CD14-positive monocyte (primary cell): ENCODE data around the gene TTLL13. TPM values are rescaled to one million over a fixed set of nuclear protein-coding genes. Genes with fewer than 3 reads are reported as not detected.
"Not testable (repeated sequence)": the region's sequence is repeated elsewhere in the genome, so short reads cannot be mapped to it uniquely, and the experiment has no call there.

Source experiments
- DNase-seq, 3 donors: peaks; one replicate each; pipeline ENCODE4 v3.0.0-alpha.2; 2011 to 2022
- H2AFZ ChIP-seq: 2 replicates; pipeline ENCODE4 v1.6.0; 2012; ENCODE audit warnings: mild to moderate bottlenecking, low read depth, low read length, inconsistent platforms; ENCODE audit not compliant: insufficient read depth, poor library complexity, severe bottlenecking
- H3K27ac ChIP-seq, 2 donors: 1 replicate in 1 of 2; 2 replicates in 1 of 2; pipeline ENCODE4 v1.5.1; 2012 to 2013; ENCODE audit warnings: low read length in 2 of 2, control low read depth in 1 of 2, inconsistent platforms in 1 of 2, low read depth in 1 of 2, mild to moderate bottlenecking in 1 of 2
- H3K27me3 ChIP-seq, 2 donors: one replicate each; pipeline versions ENCODE4 v1.6.0 to v1.6.1; 2011 to 2013; ENCODE audit warnings: low read length in 2 of 2; ENCODE audit not compliant: control insufficient read depth in 2 of 2, insufficient read depth in 2 of 2
- H3K36me3 ChIP-seq, 2 donors: replicated peaks in 1 of 2; 1 replicate in 1 of 2; 2 replicates in 1 of 2; pipeline versions ENCODE4 v1.5.1 to v1.6.1; 2012 to 2013; ENCODE audit warnings: low read length in 2 of 2, control low read depth in 1 of 2, inconsistent platforms in 1 of 2, mild to moderate bottlenecking in 1 of 2; ENCODE audit not compliant: insufficient read depth in 2 of 2, control insufficient read depth in 1 of 2
- H3K4me1 ChIP-seq, 2 donors: 1 replicate in 1 of 2; 2 replicates in 1 of 2; pipeline versions ENCODE4 v1.5.1 to v1.6.1; 2012 to 2013; ENCODE audit warnings: low read length in 2 of 2, control low read depth in 1 of 2, inconsistent platforms in 1 of 2, mild to moderate bottlenecking in 1 of 2, moderate library complexity in 1 of 2; ENCODE audit not compliant: insufficient read depth in 2 of 2, control insufficient read depth in 1 of 2
- H3K4me2 ChIP-seq: replicated peaks from 2 replicates; pipeline ENCODE3; 2012; ENCODE audit warnings: low read length, moderate library complexity, mild to moderate bottlenecking; ENCODE audit not compliant: poor library complexity, severe bottlenecking; ENCODE audit errors: extremely low read depth
- H3K4me3 ChIP-seq, 3 experiments: fragments of 200-600 bp in 1 of 3; sonication (generic) in 1 of 3; replicated peaks in 1 of 3; 1 replicate in 2 of 3; 2 replicates in 1 of 3; pipeline ENCODE4 v1.5.1; 2011 to 2013; ENCODE audit warnings: low read length in 3 of 3, mild to moderate bottlenecking in 3 of 3, control low read depth in 2 of 3, low read depth in 2 of 3, inconsistent platforms in 1 of 3, moderate library complexity in 1 of 3
- H3K79me2 ChIP-seq: 2 replicates; pipeline ENCODE4 v1.6.0; 2012; ENCODE audit warnings: mild to moderate bottlenecking, control low read depth, inconsistent platforms, low read length, moderate library complexity; ENCODE audit not compliant: insufficient read depth
- H3K9ac ChIP-seq: 2 replicates; pipeline ENCODE4 v1.6.0; 2017; ENCODE audit warnings: low read length, mild to moderate bottlenecking; ENCODE audit not compliant: insufficient read depth, poor library complexity, severe bottlenecking
- H3K9me3 ChIP-seq, 2 donors: replicated peaks in 1 of 2; 1 replicate in 1 of 2; 2 replicates in 1 of 2; pipeline versions ENCODE4 v1.5.1 to v1.6.1; 2012 to 2013; ENCODE audit warnings: low read length in 2 of 2, control low read depth in 1 of 2; ENCODE audit not compliant: control insufficient read depth in 1 of 2, insufficient read depth in 1 of 2
- H4K20me1 ChIP-seq: 2 replicates; pipeline ENCODE4 v1.6.0; 2012; ENCODE audit warnings: mild to moderate bottlenecking, low read length, control low read depth, moderate library complexity; ENCODE audit not compliant: insufficient read depth
- H3K27ac Mint-ChIP-seq, 7 donors: one replicate each; pipeline ENCODE4 v1.8.0; 2020; ENCODE audit warnings: mild to moderate bottlenecking in 7 of 7, mixed read lengths in 7 of 7, moderate library complexity in 6 of 7, inconsistent platforms in 2 of 7
- H3K27me3 Mint-ChIP-seq, 3 donors: one replicate each; pipeline ENCODE4 v1.8.0; 2021 to 2022; ENCODE audit warnings: low read depth in 3 of 3, mild to moderate bottlenecking in 3 of 3, mixed read lengths in 3 of 3, moderate library complexity in 3 of 3, inconsistent platforms in 1 of 3
- H3K36me3 Mint-ChIP-seq, 2 donors: one replicate each; pipeline ENCODE4 v1.8.0; 2020; ENCODE audit warnings: mixed read lengths in 2 of 2, inconsistent platforms in 1 of 2, mild to moderate bottlenecking in 1 of 2
- H3K4me1 Mint-ChIP-seq: one replicate; pipeline ENCODE4 v1.8.0; 2020; ENCODE audit warnings: mild to moderate bottlenecking, mixed read lengths
- H3K4me3 Mint-ChIP-seq, 2 donors: one replicate each; pipeline ENCODE4 v1.8.0; 2020; ENCODE audit warnings: mild to moderate bottlenecking in 2 of 2, mixed read lengths in 2 of 2, moderate library complexity in 1 of 2
- H3K9me3 Mint-ChIP-seq, 7 donors: one replicate each; pipeline ENCODE4 v1.8.0; 2020 to 2022; ENCODE audit warnings: mixed read lengths in 7 of 7, mild to moderate bottlenecking in 6 of 7, moderate library complexity in 6 of 7, inconsistent platforms in 2 of 7
- WGBS: methylation state at CpG from one replicate; pipeline ENCODE4 v1.1.5; 2013; ENCODE audit warnings: missing lambda C conversion rate; ENCODE audit not compliant: insufficient coverage; 5-methylcytosine and 5-hydroxymethylcytosine counted together
- intact Hi-C, 2 donors: fragments of 100-400 bp; cut with micrococcal nuclease; formaldehyde crosslinking; loops; one replicate each; pipeline versions ENCODE4 v1.15.0 to v1.15.1; 2023
- polyA plus RNA-seq, 3 donors: library from polyadenylated mRNA; depleted of rRNA in 1 of 3; unstranded in 2 of 3; stranded (reverse) in 1 of 3; fragments of 300-500 nt in 2 of 3; fragments of >200 nt in 1 of 3; fragmentation: Illumina TruSeq in 2 of 3; gene quantifications; 1 replicate in 2 of 3; 2 replicates in 1 of 3; pipeline ENCODE4 v1.2.3, GENCODE V29; 2012 to 2021
- TF ChIP-seq, protein P1 (sequence below): fragments of 200-600 bp; IDR thresholded peaks from one replicate; pipeline ENCODE4 v1.8.0; 2022; ENCODE audit warnings: antibody characterized with exemption, mild to moderate bottlenecking

The TTLL13 gene
- polyA plus RNA-seq, 3 donors: 0.08 to 0.13 TPM; not detected in 1

DNA sequence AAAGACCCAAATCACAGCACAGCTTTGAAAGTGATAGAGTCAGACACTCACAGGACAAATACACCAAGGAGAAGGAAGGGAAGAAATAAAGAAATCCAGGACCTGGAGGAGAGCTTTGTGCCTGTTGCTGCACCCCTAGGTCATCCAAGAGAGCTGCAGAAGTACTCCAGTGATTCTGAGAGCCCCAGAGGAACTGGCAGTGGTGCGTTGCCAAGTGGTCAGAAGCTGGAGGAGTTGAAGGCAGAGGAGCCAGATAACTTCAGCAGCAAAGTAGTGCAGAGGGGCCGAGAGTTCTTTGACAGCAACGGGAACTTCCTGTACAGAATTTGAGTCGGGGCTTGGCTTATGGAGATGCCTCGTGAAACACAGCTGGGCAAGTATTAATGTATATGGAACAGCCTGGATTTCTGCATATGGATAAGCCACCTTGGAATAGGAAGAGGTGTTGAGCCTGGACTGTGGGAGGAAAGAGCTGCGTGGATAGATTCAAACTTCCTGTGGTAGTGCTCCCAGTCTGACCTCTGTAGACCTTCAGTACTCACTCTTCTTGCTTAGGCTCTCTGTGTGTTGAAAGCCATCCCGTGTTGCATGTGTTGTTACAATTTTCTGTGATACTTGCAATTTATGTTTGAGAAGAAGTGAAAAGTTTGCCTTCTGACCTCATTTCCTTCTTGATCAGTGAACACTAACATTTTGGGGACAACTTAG lies 22.3 kb downstream of the TTLL13 start:
- H3K36me3 ChIP-seq: peaks cover 34 to 69% of the 10 kb centered on the region in 2 donors
- peaks cover 58% of the 10 kb centered on the region for H3K79me2 ChIP-seq
- H3K9me3 Mint-ChIP-seq: peaks cover 0 to 4% (median 0%) of the 10 kb centered on the region in 7 donors
- peaks cover 14 to 19% of the 10 kb centered on the region in 2 donors for H3K4me1 ChIP-seq
- no peaks in the 10 kb centered on the region for H3K27me3 ChIP-seq
- H3K9ac ChIP-seq: no peak overlapping the region
- DNase-seq: no peak
- H3K4me3 Mint-ChIP-seq: no peak overlapping the region
- H3K27ac Mint-ChIP-seq: peak overlapping the region in 3 of 7 donors; percentile 28 to 40 (median 34)
- H2AFZ ChIP-seq: no peak overlapping the region
- no peak overlapping the region for H3K4me3 ChIP-seq
- H3K9me3 ChIP-seq: no peaks in the 10 kb centered on the region
- peaks cover 26% of the 10 kb centered on the region for H3K4me1 Mint-ChIP-seq
- intact Hi-C loops: no loop called here
- no peak overlapping the region for H3K27ac ChIP-seq
- H4K20me1 ChIP-seq: peaks cover 36% of the 10 kb centered on the region
- 90% methylated on average over 6 of the region's 7 CpGs for WGBS
- no peak overlapping the region for H3K4me2 ChIP-seq
- peaks cover 0 to 2% (median 1%) of the 10 kb centered on the region in 3 donors for H3K27me3 Mint-ChIP-seq
- peaks cover 59 to 63% of the 10 kb centered on the region in 2 donors for H3K36me3 Mint-ChIP-seq
- TF ChIP-seq, protein P1, sequence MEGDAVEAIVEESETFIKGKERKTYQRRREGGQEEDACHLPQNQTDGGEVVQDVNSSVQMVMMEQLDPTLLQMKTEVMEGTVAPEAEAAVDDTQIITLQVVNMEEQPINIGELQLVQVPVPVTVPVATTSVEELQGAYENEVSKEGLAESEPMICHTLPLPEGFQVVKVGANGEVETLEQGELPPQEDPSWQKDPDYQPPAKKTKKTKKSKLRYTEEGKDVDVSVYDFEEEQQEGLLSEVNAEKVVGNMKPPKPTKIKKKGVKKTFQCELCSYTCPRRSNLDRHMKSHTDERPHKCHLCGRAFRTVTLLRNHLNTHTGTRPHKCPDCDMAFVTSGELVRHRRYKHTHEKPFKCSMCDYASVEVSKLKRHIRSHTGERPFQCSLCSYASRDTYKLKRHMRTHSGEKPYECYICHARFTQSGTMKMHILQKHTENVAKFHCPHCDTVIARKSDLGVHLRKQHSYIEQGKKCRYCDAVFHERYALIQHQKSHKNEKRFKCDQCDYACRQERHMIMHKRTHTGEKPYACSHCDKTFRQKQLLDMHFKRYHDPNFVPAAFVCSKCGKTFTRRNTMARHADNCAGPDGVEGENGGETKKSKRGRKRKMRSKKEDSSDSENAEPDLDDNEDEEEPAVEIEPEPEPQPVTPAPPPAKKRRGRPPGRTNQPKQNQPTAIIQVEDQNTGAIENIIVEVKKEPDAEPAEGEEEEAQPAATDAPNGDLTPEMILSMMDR: no peak

DNA sequence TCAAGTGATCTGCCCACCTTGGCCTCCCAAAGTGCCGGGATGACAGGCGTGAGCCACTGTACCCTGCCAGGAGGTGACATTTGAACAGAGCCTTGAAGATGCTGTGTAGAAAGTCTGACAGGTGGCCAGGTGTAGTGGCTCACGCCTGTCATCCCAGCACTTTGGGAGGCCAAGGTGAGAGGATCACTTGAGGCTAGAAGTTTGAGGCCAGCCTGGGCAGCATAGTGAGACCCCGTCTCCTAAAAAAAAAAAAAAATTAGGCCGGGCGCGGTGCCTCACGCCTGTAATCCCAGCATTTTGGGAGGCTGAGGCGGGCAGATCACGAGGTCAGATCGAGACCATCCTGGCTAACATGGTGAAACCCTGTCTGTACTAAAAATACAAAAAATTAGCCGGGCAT lies 29.1 kb downstream of the TTLL13 start:
- H3K9me3 Mint-ChIP-seq, intact Hi-C loops, H3K79me2 ChIP-seq, H3K4me2 ChIP-seq, H3K9me3 ChIP-seq, H2AFZ ChIP-seq, H3K27me3 ChIP-seq, H3K27ac ChIP-seq, DNase-seq, H3K4me1 Mint-ChIP-seq, H3K4me3 ChIP-seq, H3K4me3 Mint-ChIP-seq, H3K9ac ChIP-seq, H3K4me1 ChIP-seq, H4K20me1 ChIP-seq, H3K27me3 Mint-ChIP-seq, H3K27ac Mint-ChIP-seq: not testable (repeated sequence)
- 97% methylated on average over 11 of the region's 12 CpGs for WGBS
- H3K36me3 ChIP-seq: peaks cover 0 to 14% of the 10 kb centered on the region in 2 donors
- peaks cover 17 to 22% of the 10 kb centered on the region in 2 donors for H3K36me3 Mint-ChIP-seq

DNA sequence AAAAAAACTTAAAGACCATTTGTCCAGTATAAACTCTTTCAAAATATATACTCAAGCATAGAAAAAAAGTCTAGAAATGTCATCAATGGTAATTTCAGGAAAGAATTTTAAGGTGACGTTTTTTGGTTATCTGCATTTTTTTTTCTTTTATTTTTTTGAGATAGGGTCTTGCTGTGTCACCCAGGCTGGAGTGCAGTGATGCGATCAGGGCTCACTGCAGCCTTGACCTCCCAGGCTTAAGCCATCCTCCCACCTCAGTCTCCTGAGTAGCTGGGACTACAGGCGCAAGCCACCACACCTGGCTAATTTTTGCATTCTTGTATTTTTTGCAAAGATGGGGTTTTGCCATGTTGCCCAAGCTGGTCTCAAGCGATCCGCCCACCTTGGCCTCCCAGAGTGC lies 31.4 kb downstream of the TTLL13 start:
- WGBS: 80% methylated on average over 2 of the region's 5 CpGs
- not testable (repeated sequence) for DNase-seq, H3K4me1 ChIP-seq

DNA sequence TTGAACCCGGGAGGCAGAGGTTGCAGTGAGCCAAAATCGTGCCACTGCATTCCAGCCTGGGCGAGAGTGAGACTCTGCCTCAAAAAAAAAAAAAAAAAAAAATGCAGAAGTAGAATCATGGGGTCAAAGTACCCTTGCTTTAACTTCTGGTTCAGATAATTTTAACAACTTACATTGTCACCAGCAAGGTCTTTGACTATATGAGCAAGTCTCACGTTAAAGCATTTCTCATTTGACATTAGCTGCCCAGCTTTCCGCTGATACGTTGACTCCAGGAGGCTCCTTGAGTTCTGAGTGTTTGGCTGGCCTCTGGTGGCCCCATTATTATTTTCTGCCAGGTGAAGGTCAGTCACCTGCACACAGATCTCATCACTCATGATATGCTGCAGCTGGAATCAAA lies 32.3 kb downstream of the TTLL13 start:
- intact Hi-C loops: loop anchor here in 1 of 2 donors (10.0 kb wide), 1 partner anchor 137 kb away; no protein-coding TSS in a partner anchor
- H2AFZ ChIP-seq, H3K9me3 ChIP-seq, H3K36me3 ChIP-seq, H3K27me3 Mint-ChIP-seq, DNase-seq, H3K4me1 ChIP-seq, H3K36me3 Mint-ChIP-seq, H3K27ac ChIP-seq, H3K4me2 ChIP-seq, H4K20me1 ChIP-seq, H3K4me1 Mint-ChIP-seq, H3K9ac ChIP-seq, H3K9me3 Mint-ChIP-seq, H3K4me3 ChIP-seq, H3K27me3 ChIP-seq, H3K4me3 Mint-ChIP-seq, H3K79me2 ChIP-seq: not testable (repeated sequence)
- WGBS: 83% methylated on average over 3 of the region's 6 CpGs
- peak overlapping the region in 2 of 7 donors; percentile 43 to 54 for H3K27ac Mint-ChIP-seq

More for the DNA sequence above, 31.4 kb downstream of the TTLL13 start:
- H3K27me3 Mint-ChIP-seq, H2AFZ ChIP-seq, H3K27ac ChIP-seq, H3K36me3 ChIP-seq, H3K4me3 Mint-ChIP-seq, H3K4me2 ChIP-seq, H3K27ac Mint-ChIP-seq, H3K9ac ChIP-seq, H3K4me1 Mint-ChIP-seq, H3K27me3 ChIP-seq, H3K4me3 ChIP-seq, H3K36me3 Mint-ChIP-seq, H3K9me3 Mint-ChIP-seq, H3K79me2 ChIP-seq, H3K9me3 ChIP-seq, H4K20me1 ChIP-seq: not testable (repeated sequence)
- intact Hi-C loops: loop anchor here in 1 of 2 donors (10.0 kb wide), 1 partner anchor 136 kb away; no protein-coding TSS in a partner anchor
